Measurements from ENCODE around the gene BEGAIN.

- TF ChIP-seq CTCF (IDR thresholded peaks at IDR 0.05) (no peak), POLR2A (IDR thresholded peaks at IDR 0.05) (no peak)
Observed at GRCh38 chr14:100522616-100523099, 64.6 kb downstream of the BEGAIN start.
